Activated naive CD8-positive, alpha-beta T cell (primary cell): ENCODE data around the gene MIEN1.

Source experiments
- H3K27ac Mint-ChIP-seq: one replicate; pipeline ENCODE4 v1.8.0; 2021; ENCODE audit warnings: mixed read lengths
- H3K27me3 Mint-ChIP-seq: one replicate; pipeline ENCODE4 v1.8.0; 2021; ENCODE audit warnings: mixed read lengths
- H3K36me3 Mint-ChIP-seq: one replicate; pipeline ENCODE4 v1.8.0; 2021; ENCODE audit warnings: mixed read lengths
- H3K4me1 Mint-ChIP-seq: one replicate; pipeline ENCODE4 v1.8.0; 2021; ENCODE audit warnings: low read depth, mixed read lengths
- H3K4me3 Mint-ChIP-seq: one replicate; pipeline ENCODE4 v1.8.0; 2021; ENCODE audit warnings: mild to moderate bottlenecking, mixed read lengths
- H3K9me3 Mint-ChIP-seq: one replicate; pipeline ENCODE4 v1.8.0; 2021; ENCODE audit warnings: low read depth, mixed read lengths

Gene MIEN1

GRCh38 chr17:39687546-39688474 lies 42.5 kb downstream of the MIEN1 start, which contains the start of gene PGAP3:
PGAP3 (minus strand) TSS chr17:39688057; CDS start chr17:39688014, 43 bp downstream.
- peaks cover 23% of the 10 kb centered on the region for H3K4me1 Mint-ChIP-seq
- H3K36me3 Mint-ChIP-seq, result peaks cover 11% of the 10 kb centered on the region
- H3K27me3 Mint-ChIP-seq, result no peaks in the 10 kb centered on the region

GRCh38 chr17:39687101-39687545 lies 43.2 kb downstream of the MIEN1 start:
- Mint-ChIP-seq H3K36me3 (peaks cover 11% of the 10 kb centered on the region), H3K4me3 (peak overlapping the region; percentile 99), H3K27me3 (no peaks in the 10 kb centered on the region), H3K9me3 (no peaks in the 10 kb centered on the region), H3K4me1 (peaks cover 23% of the 10 kb centered on the region), H3K27ac (peak overlapping the region; percentile 97)

More at GRCh38 chr17:39687546-39688474, 42.5 kb downstream of the MIEN1 start, which contains the start of gene PGAP3:
- Mint-ChIP-seq H3K4me3 (peak within 1 kb of the TSS; percentile 99), H3K9me3 (no peaks in the 10 kb centered on the region), H3K27ac (peak within 1 kb of the TSS; percentile 97)

GRCh38 chr17:39684369-39685192 lies 45.8 kb downstream of the MIEN1 start:
- Mint-ChIP-seq H3K27ac (no peak overlapping the region), H3K4me1 (peaks cover 40% of the 10 kb centered on the region), H3K36me3 (peaks cover 11% of the 10 kb centered on the region), H3K9me3 (no peaks in the 10 kb centered on the region), H3K4me3 (no peak overlapping the region), H3K27me3 (no peaks in the 10 kb centered on the region)

- peaks cover 45% of the 10 kb centered on the region for H3K4me1 Mint-ChIP-seq
- H3K36me3 Mint-ChIP-seq, result peaks cover 11% of the 10 kb centered on the region
- H3K9me3 Mint-ChIP-seq, result no peaks in the 10 kb centered on the region
- no peak overlapping the region for H3K4me3 Mint-ChIP-seq
- H3K27ac Mint-ChIP-seq, result no peak overlapping the region
- no peaks in the 10 kb centered on the region for H3K27me3 Mint-ChIP-seq
These were observed 46.9 kb downstream of the MIEN1 start for GRCh38 chr17:39683295-39683939.

- Mint-ChIP-seq H3K27me3 (no peaks in the 10 kb centered on the region), H3K36me3 (peaks cover 5% of the 10 kb centered on the region), H3K4me3 (peak overlapping the region; percentile 35), H3K27ac (peak overlapping the region; percentile 96), H3K9me3 (no peaks in the 10 kb centered on the region), H3K4me1 (peaks cover 60% of the 10 kb centered on the region)
These were observed 50.7 kb downstream of the MIEN1 start for GRCh38 chr17:39679521-39680192.
